ENCODE measurements around the gene SYNM.

DNA sequence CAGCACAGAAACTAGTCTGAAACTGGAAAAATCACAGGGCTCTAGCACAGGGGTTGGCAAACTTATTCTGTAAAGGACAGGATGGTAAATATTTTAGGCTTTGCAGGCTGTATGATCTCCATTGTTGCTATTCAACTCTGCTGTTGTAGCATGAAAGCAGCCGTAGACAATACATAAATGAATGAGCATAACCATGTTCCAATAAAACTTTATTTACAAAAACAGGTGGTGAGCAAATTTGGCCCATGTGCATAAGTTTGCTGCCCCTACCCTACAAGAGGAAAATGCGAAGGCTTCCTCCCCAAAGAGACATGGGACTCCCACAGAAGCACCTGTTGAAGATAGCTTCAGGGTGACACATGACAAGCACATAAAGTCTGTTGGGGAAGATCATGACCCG, 59.2 kb downstream of the SYNM start:
- TF ChIP-seq POLR2A (IDR thresholded peaks at IDR 0.05) (no peak), EP300 (IDR thresholded peaks at IDR 0.05) (no peak), POLR2AphosphoS5 (IDR thresholded peaks at IDR 0.05) (no peak)
- TF ChIP-seq, protein P1, sequence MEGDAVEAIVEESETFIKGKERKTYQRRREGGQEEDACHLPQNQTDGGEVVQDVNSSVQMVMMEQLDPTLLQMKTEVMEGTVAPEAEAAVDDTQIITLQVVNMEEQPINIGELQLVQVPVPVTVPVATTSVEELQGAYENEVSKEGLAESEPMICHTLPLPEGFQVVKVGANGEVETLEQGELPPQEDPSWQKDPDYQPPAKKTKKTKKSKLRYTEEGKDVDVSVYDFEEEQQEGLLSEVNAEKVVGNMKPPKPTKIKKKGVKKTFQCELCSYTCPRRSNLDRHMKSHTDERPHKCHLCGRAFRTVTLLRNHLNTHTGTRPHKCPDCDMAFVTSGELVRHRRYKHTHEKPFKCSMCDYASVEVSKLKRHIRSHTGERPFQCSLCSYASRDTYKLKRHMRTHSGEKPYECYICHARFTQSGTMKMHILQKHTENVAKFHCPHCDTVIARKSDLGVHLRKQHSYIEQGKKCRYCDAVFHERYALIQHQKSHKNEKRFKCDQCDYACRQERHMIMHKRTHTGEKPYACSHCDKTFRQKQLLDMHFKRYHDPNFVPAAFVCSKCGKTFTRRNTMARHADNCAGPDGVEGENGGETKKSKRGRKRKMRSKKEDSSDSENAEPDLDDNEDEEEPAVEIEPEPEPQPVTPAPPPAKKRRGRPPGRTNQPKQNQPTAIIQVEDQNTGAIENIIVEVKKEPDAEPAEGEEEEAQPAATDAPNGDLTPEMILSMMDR (IDR thresholded peaks at IDR 0.05): no peak
